ENCODE data around the gene COL4A6. TPM values are rescaled to one million over a fixed set of nuclear protein-coding genes. Genes with fewer than 3 reads are reported as not detected.

Gene COL4A6
- total and polyA plus RNA-seq, 2 of the 8 experiments (the other 6 are each of a cell fraction or from before 2014, with no cell fraction given): 5.9 to 11.8 TPM

DNA sequence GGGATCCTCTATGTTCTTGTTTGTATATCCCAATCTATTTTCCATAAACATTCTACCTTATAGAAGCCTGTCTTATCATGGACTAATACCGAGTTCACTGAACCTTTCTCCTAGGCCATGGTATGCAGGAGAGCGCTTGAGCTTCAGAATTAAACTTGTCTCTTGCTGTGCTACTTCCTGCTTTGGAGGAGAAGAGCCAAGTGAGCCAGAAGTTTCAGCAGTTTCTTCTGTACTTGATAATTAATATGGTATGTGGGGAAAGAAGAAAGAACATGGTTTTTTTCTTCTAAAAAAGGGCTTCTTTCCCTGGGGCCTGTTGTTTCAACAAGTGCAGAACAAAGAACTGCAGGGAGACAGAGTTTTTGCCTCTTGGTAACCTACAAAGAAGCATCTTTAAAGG, 173.8 kb downstream of the COL4A6 start:
- Histone ChIP-seq H3K9me3 (ENCODE audit: insufficient read depth in 2 of 2, low read depth in 1 of 2, low read length in 1 of 2) (no peaks in the 10 kb centered on the region), H3K9ac (replicated peaks in 1 of 4; ENCODE audit: extremely low read depth in 1 of 4, low read depth in 3 of 4, low read length in 3 of 4) (no peak overlapping the region), H3K4ac (replicated peaks; ENCODE audit: insufficient read length, low read depth, low read length) (no peak overlapping the region), H2AK5ac (ENCODE audit: low read depth, low read length) (no peak overlapping the region), H3K4me1 (replicated peaks in 1 of 4; ENCODE audit: control insufficient read depth in 3 of 4, insufficient read depth in 4 of 4, low read length in 3 of 4) (no peaks in the 10 kb centered on the region), H2BK12ac (ENCODE audit: low read depth, low read length) (no peak overlapping the region), H3K4me3 (ENCODE audit: extremely low read depth in 1 of 4, insufficient read depth in 2 of 4, low read depth in 3 of 4, low read length in 4 of 4) (no peak overlapping the region), H3K56ac (replicated peaks; ENCODE audit: insufficient read length, low read depth, low read length) (no peak overlapping the region), H4K5ac (ENCODE audit: insufficient read length, low read depth, low read length) (no peak overlapping the region), H4K20me1 (replicated peaks in 1 of 2; ENCODE audit: control insufficient read depth in 1 of 2, insufficient read depth in 2 of 2, low read length in 2 of 2) (no peaks in the 10 kb centered on the region), H2BK120ac (replicated peaks; ENCODE audit: low read depth, low read length) (no peak overlapping the region), H3K23me2 (ENCODE audit: low read depth, low read length) (no peaks in the 10 kb centered on the region), H3K4me2 (ENCODE audit: insufficient read depth in 1 of 2, low read depth in 2 of 2, low read length in 2 of 2) (no peak overlapping the region), H3K36me3 (ENCODE audit: control insufficient read depth in 2 of 4, insufficient read depth in 4 of 4, low read length in 3 of 4) (no peaks in the 10 kb centered on the region), H2BK15ac (ENCODE audit: low read length) (no peak overlapping the region), H4K91ac (replicated peaks; ENCODE audit: insufficient read length, low read length) (no peak overlapping the region), H2AFZ (ENCODE audit: low read length) (no peak overlapping the region), H3K18ac (ENCODE audit: extremely low read depth, low read length) (no peak overlapping the region), H3K79me2 (ENCODE audit: control insufficient read depth in 1 of 2, insufficient read depth in 2 of 2, low read length in 2 of 2) (no peaks in the 10 kb centered on the region), H2BK20ac (ENCODE audit: low read length) (no peak overlapping the region), H3K27me3 (replicated peaks in 1 of 4; ENCODE audit: control insufficient read depth in 3 of 4, extremely low read depth in 1 of 4, insufficient read depth in 3 of 4, low read length in 3 of 4) (no peaks in the 10 kb centered on the region), H3K14ac (ENCODE audit: insufficient read length) (no peak overlapping the region), H3K23ac (ENCODE audit: insufficient read length) (no peak overlapping the region), H4K8ac (ENCODE audit: extremely low read depth, insufficient read depth, low read length) (no peak overlapping the region), H3K27ac (ENCODE audit: low read depth, low read length) (no peak overlapping the region), H2BK5ac (ENCODE audit: low read depth, low read length) (no peak overlapping the region), H3K79me1 (ENCODE audit: low read depth, low read length) (no peaks in the 10 kb centered on the region)
- TF ChIP-seq FOSL1 (IDR thresholded peaks at IDR 0.05; ENCODE audit: insufficient read depth, low read depth, low read length): no peak
- TF ChIP-seq SAP30 (IDR thresholded peaks at IDR 0.05; ENCODE audit: insufficient read depth, insufficient replicate concordance, low read length): no peak
- TF ChIP-seq SP1 (IDR thresholded peaks at IDR 0.05; ENCODE audit: low read depth, low read length): no peak
- TF ChIP-seq SIX5 (IDR thresholded peaks at IDR 0.05; ENCODE audit: low read depth, low read length): no peak
- TF ChIP-seq TEAD4 (IDR thresholded peaks at IDR 0.05; ENCODE audit: low read depth, low read length): no peak
- no peak for FAIRE-seq
- ChIA-PET POLR2A (ENCODE audit: partially characterized antibody) (no interaction called here), CTCF (ENCODE audit: partially characterized antibody) (no interaction called here)
- no peak for DNase-seq (ENCODE audit: low read depth in 1 of 2, low spot score in 2 of 2)
- 87% methylated on average over 2 of the region's 2 CpGs; no CpG with 5 or more reads in 1 of the 2 experiments for WGBS, 2 experiments (ENCODE audit: extremely low coverage in 1 of 2, insufficient coverage in 1 of 2, insufficient read length in 1 of 2, insufficient replicate concordance in 2 of 2, low coverage in 1 of 2, low lambda C conversion rate in 2 of 2, missing lambda C conversion rate in 1 of 2)

All from H1 (cell line).